HG03565 (cell line): ENCODE measurements around the gene SERHL2.
"Not testable (repeated sequence)": the region's sequence is repeated elsewhere in the genome, so short reads cannot be mapped to it uniquely, and the experiment has no call there.

ENCODE experiments used
- ATAC-seq: cut with Tn5 transposase; IDR thresholded peaks from one replicate; pipeline ENCODE4 v1.9.1; 2021; ENCODE audit warnings: mild to moderate bottlenecking, moderate library complexity; ENCODE audit not compliant: unreplicated experiment

Gene SERHL2, protein sequence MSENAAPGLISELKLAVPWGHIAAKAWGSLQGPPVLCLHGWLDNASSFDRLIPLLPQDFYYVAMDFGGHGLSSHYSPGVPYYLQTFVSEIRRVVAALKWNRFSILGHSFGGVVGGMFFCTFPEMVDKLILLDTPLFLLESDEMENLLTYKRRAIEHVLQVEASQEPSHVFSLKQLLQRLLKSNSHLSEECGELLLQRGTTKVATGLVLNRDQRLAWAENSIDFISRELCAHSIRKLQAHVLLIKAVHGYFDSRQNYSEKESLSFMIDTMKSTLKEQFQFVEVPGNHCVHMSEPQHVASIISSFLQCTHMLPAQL

DNA sequence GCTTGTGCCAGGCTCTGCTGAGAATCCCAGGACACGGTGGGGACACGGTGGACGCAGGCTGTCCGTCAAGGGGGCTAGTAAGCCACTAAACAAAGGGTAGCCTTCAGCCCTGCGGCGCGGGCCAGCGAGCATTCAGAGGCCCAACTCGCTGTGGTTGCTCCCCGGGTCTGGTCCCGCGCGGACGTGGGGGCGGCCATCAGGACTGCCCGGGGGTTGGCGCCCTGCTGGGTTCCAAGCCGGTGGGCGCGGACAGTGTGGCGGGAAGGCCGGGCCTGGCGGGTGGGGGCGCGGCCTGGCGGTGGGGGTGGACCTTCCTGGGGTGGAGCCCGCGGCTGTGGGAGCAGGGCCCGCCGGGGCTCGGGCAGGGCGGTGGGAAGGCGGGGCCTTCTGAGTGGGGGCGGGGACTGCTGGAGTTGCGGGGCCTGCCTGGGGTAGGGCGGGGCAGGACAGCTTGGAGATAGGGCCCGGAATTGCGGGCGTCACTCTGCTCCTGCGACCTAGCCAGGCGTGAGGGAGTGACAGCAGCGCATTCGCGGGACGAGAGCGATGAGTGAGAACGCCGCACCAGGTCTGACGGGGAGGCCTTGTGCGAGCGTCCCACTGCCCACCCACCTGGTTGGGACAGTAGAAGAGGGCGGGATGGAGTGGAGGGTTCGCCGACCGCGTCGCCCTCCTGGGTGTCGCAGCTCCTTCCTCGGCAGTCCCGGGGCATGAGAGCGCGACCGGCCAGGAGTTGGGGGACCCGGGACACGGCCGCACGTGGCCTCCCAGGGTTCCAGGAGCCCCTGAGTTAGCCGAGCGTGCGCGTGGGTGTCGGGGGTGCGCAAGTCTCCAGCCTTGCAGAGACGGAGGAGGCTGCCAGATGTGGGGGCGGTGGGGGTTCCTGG is at the start of gene SERHL2:
SERHL2 (plus strand) TSS at position 482 of the 887 bp plus-strand sequence; CDS start at position 547, 65 bp downstream.
- ATAC-seq: no peak

DNA sequence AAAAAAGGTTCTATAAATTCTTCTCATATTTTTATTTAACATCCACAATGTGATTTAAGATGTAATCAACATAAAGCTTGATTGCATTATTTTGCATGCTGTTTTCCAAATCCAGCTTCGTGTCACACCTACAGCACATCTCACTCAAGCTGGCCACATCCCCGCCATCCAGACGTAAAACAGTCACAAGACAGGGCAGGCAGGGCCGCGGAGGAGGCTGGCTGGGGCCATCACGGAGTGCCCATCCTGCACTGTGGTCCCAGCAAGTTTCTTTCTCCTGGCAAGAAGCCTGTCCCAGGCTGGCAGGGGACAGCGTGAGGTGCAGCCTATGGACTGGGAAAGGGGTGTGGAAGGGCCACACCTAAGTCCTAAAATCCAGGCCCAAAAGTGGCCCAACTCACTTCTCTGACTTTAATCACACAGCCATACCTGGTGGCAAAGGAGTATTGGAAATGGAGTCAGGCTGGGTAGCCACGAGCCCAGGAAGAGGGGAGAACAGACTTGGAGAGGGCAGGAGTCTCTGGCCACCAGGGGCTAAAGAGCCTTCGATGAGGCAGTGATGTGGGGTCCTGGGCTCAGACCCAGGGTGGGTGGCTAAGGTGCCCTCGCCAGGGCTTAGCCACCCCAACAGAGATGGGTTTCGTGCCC is 45.3 kb upstream of the SERHL2 start:
- not testable (repeated sequence) for ATAC-seq

DNA sequence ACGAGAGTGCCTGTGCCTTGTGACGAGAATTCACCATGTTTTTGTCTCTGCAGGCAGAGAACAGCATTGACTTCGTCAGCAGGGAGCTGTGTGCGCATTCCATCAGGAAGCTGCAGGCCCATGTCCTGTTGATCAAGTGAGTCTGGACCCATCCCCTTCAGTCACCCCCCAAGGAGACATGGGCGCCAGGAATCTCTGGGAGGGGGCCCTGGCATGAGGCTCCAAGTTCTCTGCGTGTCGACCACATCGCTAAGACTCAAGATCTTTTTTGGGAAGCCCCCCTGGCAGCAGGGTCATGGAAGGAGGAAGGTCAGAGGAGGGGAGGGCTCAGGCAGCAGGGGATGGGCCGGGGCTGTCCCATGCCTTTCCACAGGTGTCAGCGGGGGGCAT is 44.8 kb upstream of the SERHL2 start:
- not testable (repeated sequence) for ATAC-seq

DNA sequence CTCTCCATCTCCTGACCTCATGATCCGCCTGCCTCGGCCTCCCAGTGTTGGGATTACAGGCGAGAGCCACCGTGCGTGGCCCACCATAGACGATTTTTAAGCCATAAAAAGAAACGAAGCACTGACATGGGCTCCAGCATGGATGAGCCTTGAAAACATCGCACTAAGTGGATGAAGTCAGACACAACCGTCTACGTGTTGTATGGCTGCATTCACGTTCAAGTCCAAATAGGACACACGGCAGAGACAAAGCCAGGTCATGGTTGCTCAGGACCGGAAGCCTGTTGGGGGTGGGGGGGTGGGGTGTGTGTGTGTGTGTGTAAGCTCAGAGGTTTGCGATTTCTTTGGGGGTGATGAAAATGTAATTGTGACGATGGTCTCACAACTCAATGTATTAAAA is 44.2 kb upstream of the SERHL2 start:
- ATAC-seq: no peak

DNA sequence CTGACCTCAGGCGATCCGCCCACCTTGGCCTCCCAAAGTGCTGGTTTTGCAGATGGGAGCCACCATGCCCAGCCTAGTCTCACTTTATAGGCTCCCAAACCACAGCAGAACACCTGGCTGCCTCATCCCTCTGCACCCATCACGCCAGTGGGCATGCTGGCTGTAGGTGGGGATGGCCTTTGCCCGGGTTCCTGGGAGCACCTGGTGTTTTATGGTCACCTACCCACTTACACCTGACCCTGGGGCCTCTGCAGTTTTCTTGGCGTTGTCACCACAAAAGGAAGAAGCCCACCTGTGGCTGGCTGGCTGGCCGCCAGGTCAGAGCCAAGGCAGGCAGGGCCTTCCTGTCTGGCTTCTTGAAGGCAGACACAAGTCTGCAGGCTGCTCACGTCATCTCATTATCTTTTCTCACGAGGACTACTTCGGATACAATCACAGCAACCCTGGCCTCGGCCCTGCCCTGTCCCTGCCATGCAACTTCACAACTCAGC is 42.3 kb upstream of the SERHL2 start:
- no peak for ATAC-seq

DNA sequence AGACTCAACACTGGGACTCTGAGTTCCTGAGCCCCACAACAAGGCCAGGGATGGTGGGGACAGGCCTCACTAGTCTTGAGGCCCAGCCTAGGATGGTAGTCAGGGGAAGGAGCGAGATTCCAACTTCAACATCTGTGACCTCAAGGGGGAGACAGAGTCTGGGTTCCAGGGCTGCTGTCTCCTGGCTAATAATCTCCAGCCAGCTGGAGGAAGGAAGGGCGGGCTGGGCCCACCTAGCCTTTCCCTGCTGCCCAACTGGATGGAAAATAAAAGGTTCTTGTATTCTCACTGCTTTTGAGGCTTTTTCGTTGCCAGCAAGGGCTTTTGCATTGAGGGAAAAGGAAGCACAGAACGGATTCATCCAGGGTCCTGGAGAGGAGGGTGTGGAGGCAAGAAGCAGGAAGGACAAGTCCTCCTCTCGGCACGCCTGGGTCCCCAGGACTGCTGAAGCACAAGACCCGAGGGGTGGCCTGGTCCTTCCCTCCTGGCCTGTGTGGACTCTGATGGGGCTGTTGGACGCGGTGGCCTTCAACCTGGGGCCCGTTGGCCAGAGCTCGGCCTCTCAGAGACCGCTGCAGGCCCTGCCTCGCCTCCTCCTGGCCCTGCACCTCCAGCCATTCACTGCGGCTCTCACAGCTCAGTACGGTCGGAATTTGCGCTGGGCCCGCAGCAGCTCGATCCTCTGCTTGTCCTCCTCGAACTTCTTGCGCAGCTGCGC is 41.3 kb upstream of the SERHL2 start:
- not testable (repeated sequence) for ATAC-seq

DNA sequence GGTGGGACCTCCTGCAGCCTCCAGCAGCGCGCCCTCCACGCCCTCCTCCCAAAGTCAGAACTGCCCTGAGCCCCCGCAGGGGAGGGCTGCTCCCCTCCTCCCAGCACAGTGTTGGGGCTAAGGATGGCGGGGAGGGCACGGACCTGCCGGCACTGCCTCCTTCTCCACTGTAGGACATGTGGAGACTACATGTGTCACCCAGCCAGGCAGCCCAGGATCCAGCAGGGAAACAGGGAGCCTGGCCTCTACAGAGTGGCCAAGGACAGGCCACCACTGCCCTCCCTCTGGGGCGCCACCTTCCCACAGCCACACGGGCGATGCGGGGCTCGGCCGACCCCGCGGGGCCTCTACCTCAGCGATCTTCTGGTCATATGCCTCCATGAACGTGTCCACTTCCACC is 39.4 kb upstream of the SERHL2 start:
- ATAC-seq: not testable (repeated sequence)

DNA sequence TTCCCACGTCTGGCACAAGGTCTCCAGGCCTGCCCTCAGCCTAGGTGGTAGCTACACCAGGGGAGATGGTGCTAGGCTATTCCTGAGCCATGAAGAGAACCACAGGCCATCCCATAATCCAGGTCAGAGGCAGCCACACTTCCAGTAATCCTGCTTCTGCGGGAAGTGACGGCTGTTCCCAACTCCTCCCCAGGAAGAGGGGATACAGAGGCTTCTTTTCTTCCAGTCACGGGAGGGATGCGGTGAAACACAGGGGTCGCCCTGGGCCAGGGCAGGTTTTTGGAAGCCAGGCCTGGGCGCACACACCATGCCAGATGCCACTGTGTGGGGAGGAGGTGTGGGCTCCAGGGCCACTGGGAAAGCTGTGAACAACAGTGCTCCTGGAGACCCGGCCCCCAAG is 38.5 kb upstream of the SERHL2 start:
- ATAC-seq: not testable (repeated sequence)

DNA sequence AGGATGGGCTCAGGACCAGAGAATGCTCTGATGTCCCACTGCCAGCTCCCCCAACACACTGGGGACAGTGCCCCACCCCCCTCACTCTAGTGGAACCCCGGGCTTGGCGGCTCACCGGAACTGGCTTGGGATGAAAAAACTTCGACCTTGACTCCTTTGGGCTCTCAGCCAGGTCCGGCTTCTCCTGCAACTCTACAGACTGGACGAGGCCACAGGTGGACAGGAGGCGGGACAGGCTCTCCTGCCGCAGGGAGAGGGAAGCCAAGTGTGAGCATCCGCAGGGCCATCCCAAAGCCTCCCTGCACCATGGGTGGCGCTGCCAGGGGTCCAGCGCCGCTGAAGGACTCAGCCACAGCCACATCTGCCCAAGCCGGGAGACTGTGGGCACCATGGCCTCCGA is 37.9 kb upstream of the SERHL2 start:
- ATAC-seq: no peak

DNA sequence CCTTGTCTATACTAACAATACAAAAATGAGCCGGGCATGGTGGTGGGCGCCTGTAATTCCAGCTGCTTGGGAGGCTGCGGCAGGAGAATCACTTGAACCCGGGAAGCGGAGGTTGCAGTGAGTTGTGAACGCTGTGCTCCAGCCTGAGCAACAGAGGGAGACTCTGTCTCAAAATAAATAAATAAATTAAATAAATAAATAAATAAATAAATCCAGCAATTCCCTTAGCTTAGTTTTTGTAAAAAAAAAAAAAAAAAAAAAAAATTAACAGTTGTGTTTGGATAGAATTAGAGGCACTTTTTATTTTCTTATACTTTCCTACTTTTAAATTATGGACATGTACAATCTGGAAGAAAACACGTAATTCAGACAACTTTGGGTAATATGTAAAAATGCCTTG is 36.7 kb upstream of the SERHL2 start:
- not testable (repeated sequence) for ATAC-seq

DNA sequence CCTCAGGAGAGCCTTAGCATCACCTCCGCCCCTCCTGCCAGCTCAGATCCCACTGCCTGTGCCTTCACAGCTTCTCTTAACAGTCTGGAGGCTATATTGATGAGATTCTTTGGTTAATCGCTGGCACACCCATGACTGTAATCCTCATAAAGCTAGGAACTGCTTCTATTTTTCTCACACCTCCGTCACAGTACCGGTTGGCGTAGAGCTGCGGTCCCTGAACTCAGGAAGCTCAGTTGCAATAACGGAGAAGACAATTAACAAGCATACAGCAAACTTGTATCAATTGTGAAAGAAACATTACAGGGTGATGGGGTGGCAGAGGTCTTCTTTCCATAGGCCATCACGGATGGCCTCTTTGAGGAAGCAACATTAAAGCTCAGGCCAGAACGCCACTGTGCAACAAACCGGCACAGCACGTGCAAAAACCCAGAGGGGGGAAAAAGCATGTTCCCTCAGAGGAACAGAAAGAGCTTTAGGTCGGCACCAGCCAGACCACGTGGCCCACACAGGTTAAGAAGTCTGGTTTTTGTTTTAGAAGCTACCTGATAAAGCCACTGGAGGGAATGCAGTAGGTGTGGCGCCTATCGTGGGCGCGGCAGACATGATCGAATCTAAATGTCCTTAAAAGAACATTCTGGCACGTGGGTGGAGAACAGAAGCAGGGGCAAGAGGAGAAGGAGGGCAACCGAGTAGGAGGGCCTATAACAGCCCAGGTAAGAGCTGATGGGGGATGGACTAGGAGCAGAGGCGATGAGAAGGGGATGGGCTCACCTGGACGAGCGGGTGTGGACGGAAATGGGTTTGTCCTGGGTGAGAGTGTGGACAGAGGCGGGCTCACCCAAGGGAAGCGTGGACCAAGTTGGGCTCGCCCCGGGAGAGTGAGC is 34.9 kb upstream of the SERHL2 start:
- not testable (repeated sequence) for ATAC-seq

DNA sequence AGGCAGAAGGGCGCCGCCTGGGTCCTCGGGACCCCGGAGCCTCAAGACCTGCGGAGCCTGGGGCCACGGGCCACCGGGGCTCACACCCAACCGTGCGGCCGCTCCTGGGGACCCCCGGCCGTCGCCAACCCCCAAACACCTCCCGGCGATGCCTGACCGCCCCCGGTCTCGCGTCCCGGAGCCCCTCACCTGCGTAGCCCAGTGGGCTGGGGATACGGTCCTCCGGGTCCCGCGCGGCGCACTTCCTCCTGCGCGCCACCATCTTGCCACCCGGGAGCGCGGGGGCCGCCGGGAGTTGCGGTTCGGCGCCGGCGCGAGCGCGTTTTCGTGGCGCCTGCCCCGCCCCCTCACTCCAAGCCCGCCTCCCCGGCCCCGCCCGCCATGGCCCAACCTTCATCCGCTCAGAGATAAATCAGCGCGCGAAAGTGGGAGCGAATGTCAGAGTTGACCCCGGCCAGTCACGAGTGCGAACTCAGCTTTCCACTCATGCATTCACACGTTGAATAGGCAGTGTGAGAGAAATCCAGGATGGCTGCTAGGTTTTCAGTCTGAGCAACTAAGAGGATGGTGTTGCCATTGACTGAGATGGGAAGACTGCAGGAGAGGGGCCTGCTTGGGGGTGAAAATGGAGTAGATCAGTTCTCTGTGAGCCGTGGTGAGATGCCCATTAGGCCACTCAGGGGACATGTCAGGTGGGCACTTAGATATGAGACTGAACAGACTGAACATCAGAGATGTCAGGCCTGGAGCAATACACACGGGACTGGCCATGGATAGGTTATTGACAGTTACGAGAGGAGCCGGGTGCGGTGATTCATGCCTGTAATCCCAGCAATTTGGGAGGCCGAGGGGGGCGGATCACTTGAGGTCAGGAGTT is 34.0 kb upstream of the SERHL2 start, which contains the start of gene RRP7A:
RRP7A (minus strand) TSS at position 272 of the 877 bp plus-strand sequence; CDS start at position 262, 10 bp downstream.
- no peak for ATAC-seq

DNA sequence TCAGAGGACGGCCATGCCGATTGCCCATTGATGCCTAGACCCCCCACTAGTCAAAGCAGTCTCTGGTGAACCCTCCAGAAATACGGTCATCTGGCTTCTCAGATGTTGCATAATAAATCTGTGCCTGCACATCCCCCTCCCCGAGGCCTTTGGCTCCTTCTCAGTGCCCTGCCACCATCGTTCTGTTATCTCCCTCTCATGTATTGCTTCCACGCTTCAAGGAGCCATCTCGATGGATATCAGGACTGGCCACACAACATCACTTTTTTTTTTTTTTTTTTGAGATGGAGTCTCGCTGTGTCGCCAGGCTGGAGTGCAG is 32.6 kb upstream of the SERHL2 start:
- ATAC-seq: no peak

DNA sequence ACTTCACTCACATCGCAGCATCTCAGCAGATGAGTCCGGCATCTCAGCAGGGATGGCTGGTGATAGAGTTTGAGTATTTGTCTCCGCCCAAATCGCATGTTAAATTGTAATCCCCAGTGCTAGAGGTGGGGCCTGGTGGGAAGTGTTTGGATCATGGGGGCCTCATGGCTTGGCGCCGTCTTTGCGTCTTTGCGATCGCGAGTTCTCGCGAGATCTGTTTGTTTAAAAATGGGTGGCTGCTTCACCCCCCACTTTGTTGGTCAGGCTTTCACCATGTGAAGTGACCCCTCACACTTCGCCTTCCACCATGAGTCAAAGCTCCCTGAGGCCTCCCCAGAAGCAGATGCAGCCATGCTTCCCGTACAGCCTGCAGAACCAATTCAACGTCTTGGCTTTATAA is 31.2 kb upstream of the SERHL2 start:
- ATAC-seq: no peak

DNA sequence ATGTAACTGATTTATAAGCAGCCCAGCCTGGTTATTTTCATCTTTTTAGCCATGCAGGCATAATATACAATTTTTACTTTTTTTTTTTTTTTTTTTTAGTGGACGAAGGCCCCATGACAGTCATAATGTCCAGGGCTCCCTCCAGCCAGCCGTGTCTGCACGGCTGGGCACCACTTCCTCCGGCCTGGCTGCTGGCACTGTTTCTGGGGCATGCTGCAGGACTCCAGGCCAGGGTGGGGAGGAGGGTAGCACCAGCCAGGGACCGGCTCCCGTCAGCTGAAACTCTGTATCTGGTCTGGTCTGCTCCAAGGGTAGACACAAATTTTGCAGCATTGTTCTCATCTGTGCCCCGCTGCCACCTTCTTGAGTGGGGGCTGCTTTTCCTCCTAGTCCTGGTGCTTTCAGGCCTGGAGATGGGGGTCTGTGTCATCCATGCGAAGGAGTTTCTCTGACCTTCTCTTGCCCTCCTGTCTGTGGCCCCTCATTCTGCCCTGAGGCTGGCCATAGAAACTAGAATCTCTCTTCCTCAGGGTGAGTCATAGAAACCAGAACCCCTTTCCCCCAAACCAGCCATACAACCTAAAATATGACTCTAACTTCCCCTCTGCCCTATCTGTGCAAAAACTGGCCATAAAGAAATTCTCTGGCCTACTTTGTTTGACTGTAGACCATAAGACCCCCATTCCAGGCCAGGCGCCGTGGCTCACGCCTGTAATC is 25.0 kb upstream of the SERHL2 start:
- no peak for ATAC-seq

DNA sequence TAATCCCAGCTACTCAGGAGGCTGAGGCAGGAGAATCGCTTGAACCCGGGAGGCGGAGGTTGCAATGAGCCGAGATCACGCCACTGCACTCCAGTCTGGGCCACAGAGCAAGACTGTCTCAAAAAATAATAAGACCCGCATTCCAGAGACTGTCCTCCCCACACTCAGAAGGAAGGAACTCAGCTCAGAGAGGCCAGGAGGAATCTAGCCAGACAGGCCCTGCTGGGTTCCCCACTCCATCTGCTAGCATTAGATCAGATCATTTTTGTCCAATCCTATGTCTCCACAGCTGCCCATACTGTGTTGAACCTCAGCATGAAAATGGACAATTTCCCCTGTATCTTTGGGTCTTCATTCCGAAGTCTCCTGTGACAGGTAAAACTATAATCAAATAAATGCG is 24.3 kb upstream of the SERHL2 start:
- ATAC-seq: not testable (repeated sequence)

DNA sequence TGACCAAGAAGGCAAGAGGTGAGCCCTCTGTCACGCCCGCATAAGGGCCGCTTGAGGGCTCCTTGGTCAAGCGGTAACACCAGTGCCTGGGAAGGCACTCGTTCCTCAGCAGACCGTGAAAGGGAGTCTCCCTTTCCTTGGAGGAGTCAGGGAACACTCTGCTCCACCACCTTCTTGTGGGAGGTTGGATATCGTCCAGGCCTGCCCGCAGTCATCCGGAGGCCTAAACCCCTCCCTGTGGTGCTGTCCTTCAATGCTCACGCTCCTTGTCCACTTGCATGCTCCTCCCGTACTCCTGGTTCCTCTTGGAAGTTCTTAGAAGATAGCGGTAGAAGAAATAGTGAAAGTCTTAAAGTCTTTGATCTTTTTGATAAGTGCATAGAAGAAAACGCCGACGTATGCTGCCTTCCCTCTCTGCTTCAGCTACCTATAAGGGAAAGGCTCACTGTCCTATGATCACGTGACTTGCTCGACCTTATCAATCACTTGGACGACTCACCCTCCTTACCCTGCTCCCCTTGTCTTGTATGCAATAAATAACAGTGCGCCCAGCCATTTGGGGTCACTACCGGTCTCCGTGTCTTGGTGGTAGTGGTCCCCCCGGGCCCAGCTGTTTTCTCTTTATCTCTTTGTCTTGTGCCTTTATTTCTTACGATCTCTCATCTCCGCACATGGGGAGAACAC is 22.2 kb upstream of the SERHL2 start:
- not testable (repeated sequence) for ATAC-seq

DNA sequence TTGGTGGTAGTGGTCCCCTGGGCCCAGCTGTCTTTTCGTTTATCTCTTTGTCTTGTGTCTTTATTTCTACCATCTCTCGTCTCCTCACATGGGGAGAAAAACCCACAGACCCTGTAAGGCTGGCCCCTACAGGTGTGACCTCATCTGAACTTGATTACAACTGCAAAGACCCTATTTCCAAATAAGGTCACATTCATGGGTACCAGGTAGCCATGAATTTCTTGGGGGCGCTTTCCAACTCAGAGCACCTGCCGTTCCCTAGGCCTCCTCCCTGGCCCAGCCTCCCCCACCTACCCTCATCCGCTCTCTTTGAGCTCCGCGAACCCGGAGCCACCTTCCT is 20.1 kb upstream of the SERHL2 start:
- no peak for ATAC-seq
